SK-N-DZ (cell line): Measurements from ENCODE around the gene MGP.

Experiments
- DNase-seq: peaks from one replicate; pipeline ENCODE4 v3.0.0-alpha.2; 2015; ENCODE audit warnings: low spot score

MGP gene

GRCh38 chr12:14903386-14904098, 17.9 kb upstream of the MGP start:
- no peak for DNase-seq

GRCh38 chr12:14902465-14902864, 16.8 kb upstream of the MGP start:
- no peak for DNase-seq

- no peak for DNase-seq
These were observed 15.5 kb upstream of the MGP start for GRCh38 chr12:14901228-14901562.

- DNase-seq, result no peak
These were observed 15.0 kb upstream of the MGP start for GRCh38 chr12:14900521-14901227.

- no peak for DNase-seq
These were observed 11.0 kb upstream of the MGP start for GRCh38 chr12:14896521-14897169.

- no peak for DNase-seq
These were observed 8.0 kb upstream of the MGP start for GRCh38 chr12:14893506-14894250.

- no peak for DNase-seq
These were observed 7.3 kb upstream of the MGP start for GRCh38 chr12:14892726-14893505.

- no peak for DNase-seq
These were observed 5.0 kb upstream of the MGP start for GRCh38 chr12:14890701-14891100.

GRCh38 chr12:14886271-14886670, 617 bp upstream of the MGP start:
- DNase-seq, result no peak

- no peak for DNase-seq
These were observed 1.2 kb downstream of the MGP start for GRCh38 chr12:14884458-14884878.

GRCh38 chr12:14883686-14884085, 2.0 kb downstream of the MGP start:
- DNase-seq, result no peak

- DNase-seq, result no peak
These were observed 4.7 kb downstream of the MGP start for GRCh38 chr12:14880890-14881453.

- no peak for DNase-seq
These were observed 6.3 kb downstream of the MGP start for GRCh38 chr12:14879222-14879933.

- DNase-seq, result no peak
These were observed 7.2 kb downstream of the MGP start for GRCh38 chr12:14878488-14878887.

- DNase-seq, result no peak
These were observed 8.8 kb downstream of the MGP start for GRCh38 chr12:14876833-14877232.

GRCh38 chr12:14874882-14875281, 10.8 kb downstream of the MGP start:
- no peak for DNase-seq

GRCh38 chr12:14873440-14874185, 12.0 kb downstream of the MGP start:
- peak; percentile 18 for DNase-seq

GRCh38 chr12:14871886-14872285, 13.8 kb downstream of the MGP start:
- DNase-seq, result no peak

- DNase-seq, result no peak
These were observed 14.4 kb downstream of the MGP start for GRCh38 chr12:14871247-14871646.
